ENCODE results near the gene ZFP30. TPM values are rescaled to one million over a fixed set of nuclear protein-coding genes. Genes with fewer than 3 reads are reported as not detected.

The ZFP30 gene
- total and polyA plus RNA-seq, 2 of the 13 experiments (the other 11 are each of a cell fraction or from before 2014, with no cell fraction given): 3.4 to 19.2 TPM

DNA sequence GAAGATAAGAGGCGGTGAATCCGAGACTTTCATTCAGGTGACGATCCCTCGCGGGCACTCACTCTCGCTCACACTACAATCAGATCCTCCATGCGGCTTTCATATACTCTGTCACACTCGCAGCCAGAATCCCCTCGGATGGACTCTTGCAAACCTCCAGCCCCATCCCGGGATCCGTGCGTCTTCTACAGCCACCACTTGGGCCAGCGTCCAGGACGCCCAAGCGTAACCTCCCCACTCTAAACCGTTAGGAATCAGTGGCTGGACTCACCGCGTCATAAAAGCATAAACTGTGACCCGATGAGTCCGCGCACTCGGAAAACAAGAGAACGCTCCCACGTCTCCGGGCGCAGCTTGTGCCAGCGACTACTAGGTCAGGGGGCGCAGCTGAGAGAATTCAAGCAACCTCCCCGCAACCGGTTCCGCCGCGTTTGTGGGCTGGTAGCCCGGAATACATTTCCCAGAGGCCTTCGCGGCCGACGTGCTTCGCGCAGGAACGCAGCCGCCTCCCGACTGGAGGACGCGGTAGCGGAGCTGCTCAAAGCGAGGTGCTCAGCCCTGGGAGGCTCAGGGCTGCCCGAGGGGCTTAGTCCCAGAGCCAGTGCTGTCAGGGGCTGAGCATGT is 36.7 kb upstream of the ZFP30 start (continued):
- TF ChIP-seq, protein P1, sequence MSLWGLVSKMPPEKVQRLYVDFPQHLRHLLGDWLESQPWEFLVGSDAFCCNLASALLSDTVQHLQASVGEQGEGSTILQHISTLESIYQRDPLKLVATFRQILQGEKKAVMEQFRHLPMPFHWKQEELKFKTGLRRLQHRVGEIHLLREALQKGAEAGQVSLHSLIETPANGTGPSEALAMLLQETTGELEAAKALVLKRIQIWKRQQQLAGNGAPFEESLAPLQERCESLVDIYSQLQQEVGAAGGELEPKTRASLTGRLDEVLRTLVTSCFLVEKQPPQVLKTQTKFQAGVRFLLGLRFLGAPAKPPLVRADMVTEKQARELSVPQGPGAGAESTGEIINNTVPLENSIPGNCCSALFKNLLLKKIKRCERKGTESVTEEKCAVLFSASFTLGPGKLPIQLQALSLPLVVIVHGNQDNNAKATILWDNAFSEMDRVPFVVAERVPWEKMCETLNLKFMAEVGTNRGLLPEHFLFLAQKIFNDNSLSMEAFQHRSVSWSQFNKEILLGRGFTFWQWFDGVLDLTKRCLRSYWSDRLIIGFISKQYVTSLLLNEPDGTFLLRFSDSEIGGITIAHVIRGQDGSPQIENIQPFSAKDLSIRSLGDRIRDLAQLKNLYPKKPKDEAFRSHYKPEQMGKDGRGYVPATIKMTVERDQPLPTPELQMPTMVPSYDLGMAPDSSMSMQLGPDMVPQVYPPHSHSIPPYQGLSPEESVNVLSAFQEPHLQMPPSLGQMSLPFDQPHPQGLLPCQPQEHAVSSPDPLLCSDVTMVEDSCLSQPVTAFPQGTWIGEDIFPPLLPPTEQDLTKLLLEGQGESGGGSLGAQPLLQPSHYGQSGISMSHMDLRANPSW (CRISPR knock-in tag; IDR thresholded peaks at IDR 0.05; ENCODE audit: borderline replicate concordance): peak; percentile 61; the same call in 1 of the 2 replicates
- TF ChIP-seq, protein P2, sequence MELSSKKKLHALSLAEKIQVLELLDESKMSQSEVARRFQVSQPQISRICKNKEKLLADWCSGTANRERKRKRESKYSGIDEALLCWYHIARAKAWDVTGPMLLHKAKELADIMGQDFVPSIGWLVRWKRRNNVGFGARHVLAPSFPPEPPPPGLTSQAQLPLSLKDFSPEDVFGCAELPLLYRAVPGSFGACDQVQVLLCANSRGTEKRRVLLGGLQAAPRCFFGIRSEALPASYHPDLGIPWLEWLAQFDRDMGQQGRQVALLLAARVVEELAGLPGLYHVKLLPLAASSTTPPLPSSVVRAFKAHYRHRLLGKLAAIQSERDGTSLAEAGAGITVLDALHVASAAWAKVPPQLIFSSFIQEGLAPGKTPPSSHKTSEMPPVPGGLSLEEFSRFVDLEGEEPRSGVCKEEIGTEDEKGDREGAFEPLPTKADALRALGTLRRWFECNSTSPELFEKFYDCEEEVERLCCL (CRISPR knock-in tag; IDR thresholded peaks at IDR 0.05; ENCODE audit: borderline replicate concordance): no peak
- TF ChIP-seq ZNF891 (CRISPR knock-in tag; IDR thresholded peaks at IDR 0.05): peak; percentile 97
- peak; percentile 43; the same call in 1 of the 2 replicates for TF ChIP-seq NCOA2 (CRISPR knock-in tag; IDR thresholded peaks at IDR 0.05)
- peak; percentile 56; the same call in 1 of the 2 replicates for TF ChIP-seq FLYWCH1 (CRISPR knock-in tag; IDR thresholded peaks at IDR 0.05)
- TF ChIP-seq TBL1XR1 (IDR thresholded peaks at IDR 0.05; ENCODE audit: borderline replicate concordance, low read length, partially characterized antibody): peak; percentile 22
- TF ChIP-seq, protein P3, sequence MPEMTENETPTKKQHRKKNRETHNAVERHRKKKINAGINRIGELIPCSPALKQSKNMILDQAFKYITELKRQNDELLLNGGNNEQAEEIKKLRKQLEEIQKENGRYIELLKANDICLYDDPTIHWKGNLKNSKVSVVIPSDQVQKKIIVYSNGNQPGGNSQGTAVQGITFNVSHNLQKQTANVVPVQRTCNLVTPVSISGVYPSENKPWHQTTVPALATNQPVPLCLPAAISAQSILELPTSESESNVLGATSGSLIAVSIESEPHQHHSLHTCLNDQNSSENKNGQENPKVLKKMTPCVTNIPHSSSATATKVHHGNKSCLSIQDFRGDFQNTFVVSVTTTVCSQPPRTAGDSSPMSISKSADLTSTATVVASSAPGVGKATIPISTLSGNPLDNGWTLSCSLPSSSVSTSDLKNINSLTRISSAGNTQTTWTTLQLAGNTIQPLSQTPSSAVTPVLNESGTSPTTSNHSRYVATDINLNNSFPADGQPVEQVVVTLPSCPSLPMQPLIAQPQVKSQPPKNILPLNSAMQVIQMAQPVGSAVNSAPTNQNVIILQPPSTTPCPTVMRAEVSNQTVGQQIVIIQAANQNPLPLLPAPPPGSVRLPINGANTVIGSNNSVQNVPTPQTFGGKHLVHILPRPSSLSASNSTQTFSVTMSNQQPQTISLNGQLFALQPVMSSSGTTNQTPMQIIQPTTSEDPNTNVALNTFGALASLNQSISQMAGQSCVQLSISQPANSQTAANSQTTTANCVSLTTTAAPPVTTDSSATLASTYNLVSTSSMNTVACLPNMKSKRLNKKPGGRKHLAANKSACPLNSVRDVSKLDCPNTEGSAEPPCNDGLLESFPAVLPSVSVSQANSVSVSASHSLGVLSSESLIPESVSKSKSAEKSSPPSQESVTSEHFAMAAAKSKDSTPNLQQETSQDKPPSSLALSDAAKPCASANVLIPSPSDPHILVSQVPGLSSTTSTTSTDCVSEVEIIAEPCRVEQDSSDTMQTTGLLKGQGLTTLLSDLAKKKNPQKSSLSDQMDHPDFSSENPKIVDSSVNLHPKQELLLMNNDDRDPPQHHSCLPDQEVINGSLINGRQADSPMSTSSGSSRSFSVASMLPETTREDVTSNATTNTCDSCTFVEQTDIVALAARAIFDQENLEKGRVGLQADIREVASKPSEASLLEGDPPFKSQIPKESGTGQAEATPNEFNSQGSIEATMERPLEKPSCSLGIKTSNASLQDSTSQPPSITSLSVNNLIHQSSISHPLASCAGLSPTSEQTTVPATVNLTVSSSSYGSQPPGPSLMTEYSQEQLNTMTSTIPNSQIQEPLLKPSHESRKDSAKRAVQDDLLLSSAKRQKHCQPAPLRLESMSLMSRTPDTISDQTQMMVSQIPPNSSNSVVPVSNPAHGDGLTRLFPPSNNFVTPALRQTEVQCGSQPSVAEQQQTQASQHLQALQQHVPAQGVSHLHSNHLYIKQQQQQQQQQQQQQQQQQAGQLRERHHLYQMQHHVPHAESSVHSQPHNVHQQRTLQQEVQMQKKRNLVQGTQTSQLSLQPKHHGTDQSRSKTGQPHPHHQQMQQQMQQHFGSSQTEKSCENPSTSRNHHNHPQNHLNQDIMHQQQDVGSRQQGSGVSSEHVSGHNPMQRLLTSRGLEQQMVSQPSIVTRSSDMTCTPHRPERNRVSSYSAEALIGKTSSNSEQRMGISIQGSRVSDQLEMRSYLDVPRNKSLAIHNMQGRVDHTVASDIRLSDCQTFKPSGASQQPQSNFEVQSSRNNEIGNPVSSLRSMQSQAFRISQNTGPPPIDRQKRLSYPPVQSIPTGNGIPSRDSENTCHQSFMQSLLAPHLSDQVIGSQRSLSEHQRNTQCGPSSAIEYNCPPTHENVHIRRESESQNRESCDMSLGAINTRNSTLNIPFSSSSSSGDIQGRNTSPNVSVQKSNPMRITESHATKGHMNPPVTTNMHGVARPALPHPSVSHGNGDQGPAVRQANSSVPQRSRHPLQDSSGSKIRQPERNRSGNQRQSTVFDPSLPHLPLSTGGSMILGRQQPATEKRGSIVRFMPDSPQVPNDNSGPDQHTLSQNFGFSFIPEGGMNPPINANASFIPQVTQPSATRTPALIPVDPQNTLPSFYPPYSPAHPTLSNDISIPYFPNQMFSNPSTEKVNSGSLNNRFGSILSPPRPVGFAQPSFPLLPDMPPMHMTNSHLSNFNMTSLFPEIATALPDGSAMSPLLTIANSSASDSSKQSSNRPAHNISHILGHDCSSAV (CRISPR knock-in tag; IDR thresholded peaks at IDR 0.05; ENCODE audit: borderline replicate concordance): no peak
- TF ChIP-seq SIX1 (CRISPR knock-in tag; IDR thresholded peaks at IDR 0.05; ENCODE audit: borderline replicate concordance): no peak
- peak; percentile 37 for TF ChIP-seq PHF5A (CRISPR knock-in tag; IDR thresholded peaks at IDR 0.05; ENCODE audit: low read depth, unreplicated experiment)
- no peak for TF ChIP-seq EP300 (IDR thresholded peaks at IDR 0.05; ENCODE audit: low read depth in 2 of 2, low read length in 2 of 2)
- no peak; the same call in 1 of the 2 replicates for TF ChIP-seq EP300 (CRISPR knock-in tag; IDR thresholded peaks at IDR 0.05; ENCODE audit: borderline replicate concordance)
- no peak for TF ChIP-seq KLF15 (CRISPR knock-in tag; IDR thresholded peaks at IDR 0.05; ENCODE audit: borderline replicate concordance)
- TF ChIP-seq ZNF3 (CRISPR knock-in tag; IDR thresholded peaks at IDR 0.05): no peak
- no peak for TF ChIP-seq ZNF17 (CRISPR knock-in tag; IDR thresholded peaks at IDR 0.05)
- TF ChIP-seq ZNF703 (CRISPR knock-in tag; IDR thresholded peaks at IDR 0.05; ENCODE audit: borderline replicate concordance): no peak
- no peak for TF ChIP-seq ZNF337 (CRISPR knock-in tag; IDR thresholded peaks at IDR 0.05; ENCODE audit: borderline replicate concordance, low read depth)
